GM21717 (cell line): ENCODE data around the gene DAZAP1.

Source experiments
- ATAC-seq: cut with Tn5 transposase; IDR thresholded peaks from one replicate; pipeline ENCODE4 v1.9.1; 2021; ENCODE audit warnings: mild to moderate bottlenecking, moderate library complexity; ENCODE audit not compliant: unreplicated experiment

The DAZAP1 gene

DNA sequence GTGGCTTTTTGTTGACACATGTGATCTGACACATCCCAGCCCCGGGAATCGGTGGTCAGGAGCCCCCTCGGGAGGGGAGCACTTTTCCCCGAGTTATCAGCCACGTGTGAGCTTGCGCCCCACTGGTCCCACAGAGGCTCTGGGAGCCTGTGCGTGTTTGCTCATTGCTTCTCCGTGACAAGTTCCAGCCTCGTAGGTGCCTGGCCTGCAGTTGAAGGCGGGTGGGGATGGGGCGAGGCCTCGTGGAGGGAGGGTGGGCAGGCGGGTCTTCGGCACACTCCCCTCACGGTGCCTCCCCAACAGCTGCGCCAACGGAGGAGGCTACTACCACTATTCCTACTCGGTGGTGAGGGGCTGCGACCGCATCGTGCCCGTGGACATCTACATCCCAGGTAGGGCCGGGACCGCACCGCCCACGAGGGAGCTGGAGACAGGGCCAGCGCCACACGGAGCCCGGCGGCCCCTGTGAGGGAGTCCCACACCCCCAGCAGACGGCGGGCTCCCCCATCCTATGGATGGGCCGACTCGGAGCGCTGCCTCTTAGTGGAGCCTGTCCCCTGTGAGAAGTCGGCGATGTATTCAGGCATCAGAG is 14.4 kb upstream of the DAZAP1 start:
- ATAC-seq = no peak

DNA sequence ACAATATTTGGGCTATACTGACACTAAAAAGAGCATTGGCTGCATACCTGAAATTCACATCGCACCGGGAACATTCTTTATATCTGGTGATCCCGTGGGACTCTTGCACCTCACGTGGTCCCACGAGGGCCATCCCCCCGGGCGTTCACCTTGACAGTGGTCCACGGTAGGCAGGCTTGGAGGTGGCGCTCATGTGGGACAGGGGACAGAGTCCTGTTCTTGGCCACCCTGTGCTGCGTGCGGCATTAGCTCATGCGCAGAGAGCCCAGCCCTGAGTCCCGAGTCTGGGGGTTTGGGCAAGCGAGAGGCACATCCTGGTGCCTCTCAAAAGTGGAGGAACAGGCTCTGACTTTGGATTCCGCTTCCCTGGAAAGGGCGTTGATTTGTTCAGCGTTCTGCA is 13.5 kb upstream of the DAZAP1 start:
- no peak for ATAC-seq

DNA sequence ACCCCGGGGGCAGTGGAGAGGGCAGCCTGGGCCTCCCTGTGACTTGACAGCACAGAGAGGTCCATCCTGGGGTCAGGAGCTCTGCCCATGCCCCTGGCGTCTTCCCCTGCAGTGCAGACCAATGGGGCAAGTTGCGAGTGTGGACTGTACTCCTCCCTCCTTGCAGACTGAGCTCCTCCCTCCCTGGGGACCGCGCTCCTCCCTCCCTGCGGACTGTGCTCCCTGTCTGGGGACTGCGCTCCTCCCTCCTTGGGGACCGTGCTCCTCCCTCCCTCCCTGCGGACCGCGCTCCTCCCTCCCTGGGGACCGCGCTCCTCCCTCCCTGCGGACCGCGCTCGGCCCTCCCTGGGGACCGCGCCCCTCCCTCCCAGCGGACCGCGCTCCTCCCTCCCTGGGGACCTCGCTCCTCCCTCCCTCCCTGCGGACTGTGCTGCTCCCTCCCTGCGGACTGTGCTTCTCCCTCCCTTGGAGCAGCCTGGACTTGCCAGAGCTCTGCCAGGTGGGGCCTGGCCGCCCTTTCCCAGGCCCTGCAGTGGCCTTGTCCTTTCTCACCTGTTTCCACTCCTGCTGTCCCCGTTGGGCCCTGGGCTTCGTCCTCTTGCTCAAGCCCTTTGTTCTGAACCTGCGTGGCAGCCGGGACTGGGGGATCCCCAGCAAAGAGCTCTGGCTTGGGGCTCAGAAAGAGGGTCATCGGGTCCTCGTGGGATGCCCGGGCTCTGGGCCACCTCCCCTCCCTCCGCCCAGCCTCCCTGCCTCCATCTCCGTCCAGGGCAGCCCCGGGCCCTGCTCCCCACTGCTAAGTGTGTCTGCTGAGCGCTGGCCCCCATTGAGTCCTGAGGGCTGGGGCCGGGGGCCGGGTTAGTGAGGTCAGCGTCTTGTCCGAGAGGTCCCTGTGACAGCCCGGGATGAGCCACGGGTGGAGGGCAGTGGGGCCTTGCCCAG is 12.9 kb upstream of the DAZAP1 start:
- ATAC-seq = no peak

DNA sequence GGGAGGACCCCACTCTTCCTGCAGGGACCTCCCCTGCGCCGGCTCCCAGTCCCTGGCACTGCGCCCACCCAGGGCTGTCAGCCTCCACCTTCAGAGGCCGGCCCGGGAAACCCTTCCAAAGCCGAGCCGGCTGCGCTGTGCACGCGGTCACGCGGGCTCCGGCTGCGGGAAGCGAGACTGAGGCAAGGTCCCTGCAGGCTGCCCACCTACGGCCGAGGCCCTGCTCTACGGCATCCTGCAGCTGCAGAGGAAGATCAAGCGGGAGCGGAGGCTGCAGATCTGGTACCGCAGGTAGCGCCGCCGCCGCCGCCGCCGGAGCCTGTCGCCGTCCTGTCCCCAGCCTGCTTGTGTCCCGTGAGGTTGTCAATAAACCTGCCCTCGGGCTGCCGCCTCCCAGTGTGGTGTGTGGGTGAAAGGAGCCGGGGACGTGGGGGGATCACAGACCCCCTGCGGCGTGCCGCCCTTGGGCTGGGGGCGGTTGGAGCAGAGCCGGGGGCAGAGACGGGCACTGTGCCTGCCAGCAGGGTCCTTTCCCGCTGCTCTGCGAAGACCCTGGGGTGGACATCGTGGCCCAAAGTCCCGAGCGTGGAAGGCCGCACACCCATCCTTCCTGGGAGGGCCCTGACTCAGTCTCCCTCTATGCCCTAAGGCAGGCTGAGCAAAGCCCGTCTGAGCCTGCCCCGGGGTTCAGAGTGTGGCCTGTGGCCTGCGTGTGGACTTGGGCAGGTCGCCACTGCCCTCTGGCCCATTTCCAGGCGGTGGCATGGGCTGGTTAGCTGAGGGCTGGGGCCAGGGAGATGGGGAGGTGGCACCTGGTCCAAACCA is 12.0 kb upstream of the DAZAP1 start:
- no peak for ATAC-seq

DNA sequence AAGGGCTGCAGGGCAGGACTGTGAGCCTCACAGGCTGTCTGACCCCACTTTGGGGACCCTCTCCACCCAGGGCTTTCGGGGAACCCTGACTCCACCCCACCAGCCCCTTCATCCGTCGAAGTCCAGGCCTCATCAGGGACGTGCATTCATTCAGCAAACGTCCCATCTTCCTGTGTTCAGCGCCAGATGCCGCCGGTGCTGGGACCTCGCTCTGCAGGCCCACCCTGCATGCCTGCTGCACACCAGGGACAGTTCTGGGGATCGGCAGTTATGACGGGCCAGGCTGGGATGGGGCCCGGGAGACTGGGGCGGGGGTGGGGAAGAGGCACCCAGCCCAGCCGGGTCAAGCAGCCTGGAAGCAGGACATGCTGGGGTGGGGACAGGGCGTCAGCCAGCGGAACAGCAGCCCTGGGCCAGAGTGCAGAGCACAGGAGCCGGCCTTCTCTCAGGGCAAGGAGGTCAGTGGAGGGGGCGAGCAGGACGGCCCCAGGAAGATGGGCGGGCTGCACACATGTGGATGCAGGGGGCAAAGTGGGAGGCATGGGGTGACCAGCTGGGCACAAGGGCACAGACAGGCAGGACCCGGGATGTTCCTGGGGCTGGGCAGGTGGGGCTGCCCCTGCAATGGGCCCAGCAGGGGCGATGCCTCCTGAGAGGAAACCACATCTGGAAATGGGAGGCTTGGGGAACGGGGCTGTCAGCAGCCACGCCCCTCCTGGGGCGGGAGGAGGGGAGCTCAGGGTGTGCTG is 11.2 kb upstream of the DAZAP1 start:
- ATAC-seq = no peak

DNA sequence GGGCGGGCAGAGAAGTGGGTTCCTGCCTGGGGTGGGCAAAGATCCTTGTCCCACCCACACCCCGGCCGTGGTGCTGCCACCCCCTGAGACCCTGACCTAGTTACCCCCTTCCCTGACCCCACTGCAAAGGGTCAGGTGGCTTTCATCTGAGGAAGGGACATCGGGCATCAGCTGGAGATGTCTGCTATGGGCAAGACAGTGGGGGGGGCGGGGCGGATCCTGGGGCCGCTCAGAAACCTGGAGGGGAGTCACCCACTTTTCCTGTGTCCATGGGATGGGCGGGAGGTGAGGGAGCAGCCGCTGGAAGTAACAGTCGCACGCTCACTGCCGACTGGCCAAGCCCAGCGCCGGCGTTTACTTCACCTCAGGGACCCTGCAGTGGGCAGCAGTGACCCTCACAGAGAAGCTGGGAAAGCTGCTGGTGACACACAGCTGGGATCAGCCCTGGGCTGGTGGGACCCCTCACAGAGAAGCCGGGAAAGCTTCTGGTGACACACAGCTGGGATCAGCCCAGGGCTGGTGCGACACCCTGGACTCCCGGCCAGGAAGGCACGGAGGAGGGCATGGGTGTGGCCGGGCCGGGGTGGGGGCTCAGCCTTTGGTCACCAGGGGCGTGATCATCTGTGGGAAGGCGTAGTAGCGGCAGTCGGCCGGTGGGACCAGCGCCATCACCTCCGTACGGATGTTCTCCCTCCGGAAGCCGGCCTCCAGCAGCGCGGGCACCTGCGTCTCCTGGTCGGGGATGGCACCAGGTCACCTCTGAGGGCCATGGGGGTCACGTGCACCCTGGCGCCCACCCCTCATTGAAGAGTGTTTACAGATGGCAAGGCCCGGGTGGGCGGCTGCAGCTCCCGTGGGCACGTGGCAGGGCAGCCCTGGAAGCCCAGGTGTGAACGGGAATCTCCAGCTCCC is 10.4 kb upstream of the DAZAP1 start:
- ATAC-seq = no peak

DNA sequence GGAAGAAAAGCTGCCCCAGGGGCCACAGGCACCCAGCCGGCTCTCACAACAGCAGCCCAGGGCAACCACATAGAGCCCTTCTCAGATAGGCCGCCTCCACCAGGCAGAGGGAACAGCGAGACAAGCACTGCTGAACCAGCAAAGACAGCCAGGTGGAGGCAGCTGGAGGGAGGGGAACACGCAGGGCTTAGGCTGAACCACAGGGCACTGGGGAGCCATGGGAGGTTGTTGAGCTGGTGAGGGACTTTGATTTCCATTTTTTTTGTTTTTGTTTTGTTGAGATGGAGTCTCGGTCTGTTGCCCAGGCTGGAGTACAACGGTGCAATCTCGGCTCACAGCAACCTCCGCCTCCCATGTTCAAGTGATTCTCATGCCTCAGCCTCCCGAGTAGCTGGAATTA is 9.5 kb upstream of the DAZAP1 start:
- no peak for ATAC-seq

DNA sequence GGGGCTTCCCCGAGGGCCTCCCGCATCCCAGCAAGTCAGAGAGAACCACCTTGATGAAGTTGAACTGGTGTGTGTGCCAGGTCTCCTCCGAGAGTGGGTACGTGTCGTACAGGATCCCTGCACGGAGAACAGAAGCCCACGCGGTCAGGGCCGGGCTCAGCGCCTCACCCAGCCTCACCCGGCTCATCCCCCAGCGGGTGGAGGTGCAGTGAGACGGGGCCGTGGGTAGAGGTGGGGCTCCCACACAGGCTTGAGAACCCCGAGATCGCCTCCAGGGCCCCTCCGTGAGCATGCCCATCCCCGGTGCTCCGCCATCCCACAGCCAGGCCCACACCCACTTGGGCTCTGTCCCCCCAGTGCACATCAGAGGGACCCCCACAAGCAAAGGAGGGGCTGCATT is 8.3 kb upstream of the DAZAP1 start:
- ATAC-seq = no peak

DNA sequence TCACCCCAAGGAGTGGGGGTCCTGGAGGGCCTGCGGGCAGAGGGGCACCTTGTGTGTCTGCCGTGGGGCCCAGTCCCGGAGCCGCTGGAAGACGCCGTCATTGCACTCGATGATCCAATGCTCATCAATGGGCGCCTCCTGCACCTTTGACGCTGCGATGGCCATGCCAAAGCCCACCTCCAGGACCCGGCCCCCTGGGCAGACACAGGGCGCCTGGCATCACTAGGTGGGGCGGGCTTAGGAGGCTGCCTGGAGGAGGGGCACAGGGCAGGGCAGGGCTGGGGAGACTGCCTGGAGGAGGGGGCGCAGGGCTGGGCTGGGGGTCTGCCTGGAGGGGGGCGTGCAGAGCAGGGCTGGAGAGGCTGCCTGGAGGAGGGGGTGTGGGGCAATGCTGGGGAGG is 7.6 kb upstream of the DAZAP1 start:
- no peak for ATAC-seq

DNA sequence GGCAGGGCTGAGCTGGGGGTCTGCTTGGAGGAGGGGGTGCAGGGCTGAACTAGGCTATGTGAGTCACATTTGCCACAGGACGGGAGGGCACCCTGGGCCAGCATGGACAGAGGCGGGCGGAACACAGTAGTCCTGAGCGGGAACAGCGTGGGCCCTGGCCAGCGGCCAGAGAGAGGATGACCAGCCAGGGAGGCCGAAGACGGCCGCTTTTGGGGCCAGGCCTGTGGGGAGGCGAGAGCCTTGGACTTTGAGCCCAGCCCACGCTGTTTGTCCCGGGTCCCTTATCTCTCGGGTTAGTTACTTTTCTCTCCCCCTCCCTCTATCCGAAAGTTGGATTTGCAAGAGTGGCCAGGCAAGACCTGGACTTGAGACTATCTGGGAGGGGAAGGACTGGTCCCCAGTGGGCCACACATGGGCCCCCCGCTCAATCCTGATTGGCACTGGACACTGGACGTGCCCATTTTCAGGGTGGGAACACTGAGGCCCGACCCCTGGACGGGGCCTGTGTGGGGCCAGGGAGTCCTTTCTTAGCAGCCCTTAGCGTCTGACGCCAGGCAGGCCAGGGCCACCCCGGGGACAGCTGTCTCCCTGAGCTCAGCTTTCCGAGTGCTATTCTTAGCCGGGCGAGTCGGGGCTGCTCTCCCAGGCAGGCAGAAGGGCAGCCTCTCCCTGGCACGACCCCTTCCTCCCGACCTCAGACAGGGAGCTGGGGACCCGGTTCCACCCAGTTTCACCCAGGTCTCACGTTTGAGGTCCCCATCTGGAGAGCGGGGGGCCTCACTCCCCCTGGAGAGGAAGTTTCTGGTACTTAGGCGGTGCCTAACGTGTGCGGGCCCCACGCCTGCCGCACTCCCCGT is 6.9 kb upstream of the DAZAP1 start:
- ATAC-seq = no peak

DNA sequence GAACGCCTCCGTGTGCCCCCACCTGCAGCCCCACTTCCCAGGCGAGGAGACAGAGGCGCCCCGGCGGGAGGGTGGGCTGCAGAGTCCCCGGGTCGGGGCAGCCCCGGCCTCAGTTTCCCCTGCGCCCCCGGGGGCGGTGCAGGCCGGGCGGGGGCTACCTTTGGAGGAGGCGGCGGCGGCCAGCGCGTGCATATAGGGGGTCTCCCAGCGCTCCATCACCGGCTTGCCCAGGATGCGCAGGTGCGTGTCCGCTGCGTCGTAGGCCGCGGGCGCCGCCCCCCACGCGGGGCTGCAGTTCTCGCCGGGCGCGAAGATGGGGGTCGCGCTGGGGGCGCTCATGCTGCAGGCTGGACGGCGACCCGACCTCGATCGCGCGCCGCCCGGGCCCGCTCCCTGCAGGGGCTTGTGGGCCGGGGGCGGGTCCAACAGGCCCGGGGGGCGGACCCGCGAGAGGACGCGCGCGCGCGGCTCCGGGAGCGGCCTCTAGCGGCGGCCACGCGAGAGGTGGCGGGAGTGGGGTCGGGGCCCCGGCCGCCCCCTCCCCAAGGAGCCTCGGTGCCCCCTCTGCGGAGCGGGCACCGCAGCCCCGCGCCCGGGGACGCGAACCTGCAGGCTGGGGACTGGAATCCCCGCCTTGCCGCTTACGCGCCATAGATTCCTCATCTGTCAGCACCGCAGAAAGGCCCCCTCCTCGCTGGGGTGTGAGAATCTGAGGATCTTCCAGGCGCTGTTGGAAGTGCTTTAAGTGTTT is 6.1 kb upstream of the DAZAP1 start, which contains the start of gene GAMT:
Gene GAMT, minus strand, starts transcription at position 405 of the 751 bp plus-strand sequence. Its CDS starts 66 bp downstream, at position 339.
- ATAC-seq = no peak

DNA sequence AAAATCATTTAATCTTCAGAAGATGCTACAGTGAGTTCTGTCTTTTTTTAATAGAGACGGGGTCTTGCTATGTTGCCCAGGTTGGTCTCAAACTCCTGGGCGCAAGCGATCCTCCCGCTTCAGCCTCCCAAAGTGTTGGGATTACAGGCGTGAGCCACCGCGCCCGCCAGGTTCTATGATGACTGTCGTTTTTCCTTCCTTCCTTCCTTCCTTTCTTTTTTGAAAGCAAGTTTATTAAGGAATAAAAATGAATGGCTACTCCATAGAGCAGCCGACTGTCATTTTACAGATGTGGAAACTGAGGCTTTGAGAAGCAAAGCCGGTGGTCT is 5.5 kb upstream of the DAZAP1 start:
- no peak for ATAC-seq

DNA sequence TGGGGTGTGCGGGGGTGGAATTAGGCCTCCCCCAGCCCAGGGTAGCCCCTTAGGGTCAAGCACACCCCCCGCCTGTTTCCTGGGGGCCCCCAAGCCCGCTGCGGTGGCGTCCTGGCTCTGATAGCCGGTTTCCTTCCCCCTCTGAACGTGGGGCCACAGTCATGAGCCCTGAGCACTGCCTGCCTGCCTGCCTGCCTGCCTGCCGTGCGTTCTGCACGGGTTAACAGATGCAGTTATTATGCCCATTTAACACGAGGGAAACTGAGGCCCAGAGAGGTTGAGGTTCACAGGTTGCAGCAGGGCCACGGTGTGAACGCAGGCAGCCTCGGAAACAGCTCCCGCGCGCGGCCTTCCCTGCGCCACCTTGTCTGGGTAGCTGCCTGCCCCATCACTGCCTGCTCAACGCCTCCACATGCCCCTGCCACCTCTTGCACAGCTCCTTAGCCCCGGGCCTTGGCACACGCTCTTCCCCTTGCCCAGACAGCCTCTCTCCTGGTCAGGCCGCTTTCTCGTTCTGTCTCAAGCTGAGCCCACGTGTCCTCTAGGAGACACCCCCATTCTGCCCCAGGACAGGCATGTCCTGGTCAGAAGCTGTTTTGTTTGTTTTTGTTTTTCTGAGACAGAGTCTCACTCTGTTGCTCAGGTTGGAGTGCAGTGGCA is 4.8 kb upstream of the DAZAP1 start:
- ATAC-seq = no peak

DNA sequence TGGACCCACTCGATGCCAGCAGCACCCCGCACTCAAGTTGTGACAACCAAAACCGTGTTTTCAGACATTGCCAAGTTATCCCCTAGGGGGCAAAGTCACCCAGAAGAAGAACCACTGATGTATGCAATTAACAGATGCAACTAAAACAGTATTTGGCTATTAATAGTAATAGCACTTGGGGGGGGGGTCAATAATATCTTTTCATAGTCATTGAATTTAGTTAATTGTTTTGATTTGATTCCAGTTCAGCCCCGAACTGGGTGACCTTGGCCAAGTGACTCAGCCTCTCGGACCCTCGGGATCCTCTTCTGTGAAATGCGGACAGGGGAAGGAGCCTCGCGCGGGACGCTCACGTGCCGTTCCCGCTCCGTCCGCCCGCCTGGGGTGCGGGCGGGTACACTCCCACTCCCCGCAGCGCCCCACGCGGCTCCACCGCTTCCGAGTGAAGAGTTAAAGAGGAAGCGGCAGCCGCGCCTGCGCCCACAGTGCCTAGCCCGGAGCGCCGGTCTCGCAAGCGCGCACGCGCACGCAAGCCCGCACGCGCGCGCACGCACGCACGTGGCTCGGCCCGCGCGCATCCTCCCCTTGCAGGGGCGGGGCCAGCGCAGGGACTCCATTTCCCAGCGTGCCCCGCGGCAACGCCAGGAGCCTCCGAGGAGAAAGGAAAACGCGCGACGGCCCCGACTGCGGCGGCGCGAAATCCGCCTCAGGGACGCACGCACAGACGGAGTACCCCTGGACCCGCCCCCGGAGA is 435 bp upstream of the DAZAP1 start:
- ATAC-seq = peak; percentile 48

DNA sequence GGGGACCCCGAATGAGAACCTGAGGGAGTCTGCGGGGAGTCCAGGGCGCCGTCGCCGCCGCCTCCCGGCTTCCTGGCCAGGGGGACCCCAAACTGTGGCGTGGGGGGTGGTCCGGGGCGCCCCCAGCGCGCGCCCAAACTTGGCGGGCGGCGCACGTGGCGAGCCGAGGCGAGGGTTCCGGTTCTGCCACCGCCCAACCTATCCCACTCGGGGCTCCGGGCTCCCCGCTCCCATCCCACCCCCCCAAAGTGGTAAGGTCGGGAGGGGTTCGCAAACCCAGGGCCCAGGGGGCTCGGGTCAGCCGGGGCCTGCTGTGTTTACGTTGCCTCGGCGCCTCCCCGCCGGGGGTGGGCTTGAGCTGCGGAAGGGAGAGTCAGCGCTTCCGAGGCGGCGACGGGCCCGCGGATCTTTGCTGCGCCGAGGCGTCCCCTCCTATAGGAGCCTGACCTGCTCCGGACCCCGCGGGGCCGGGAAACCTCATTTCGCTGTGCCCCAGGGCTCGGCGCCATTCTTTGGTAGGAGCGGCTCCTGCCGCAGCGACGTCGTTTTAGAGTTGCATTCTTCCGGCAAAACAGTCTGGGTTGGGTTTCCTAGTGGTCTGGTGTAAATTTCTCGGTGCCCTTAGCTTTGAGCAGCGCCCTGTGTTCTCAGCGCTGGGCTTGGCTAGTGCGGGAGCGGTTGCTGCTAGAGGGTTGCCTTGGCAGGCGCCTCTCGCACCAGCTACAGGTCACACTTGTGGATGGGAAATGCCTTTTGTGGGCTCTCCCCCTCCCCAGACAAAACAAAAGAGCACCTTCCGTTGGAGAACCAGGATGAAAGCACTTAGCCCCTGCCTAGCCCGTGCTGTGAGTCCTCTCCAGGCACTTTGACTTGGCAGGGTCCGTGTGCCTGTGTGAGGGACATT is 1.2 kb downstream of the DAZAP1 start:
- ATAC-seq = no peak
